ENCODE results near the gene OR7C1. TPM values are rescaled to one million over a fixed set of nuclear protein-coding genes. Genes with fewer than 3 reads are reported as not detected.
A peak's percentile ranks its signal among the peaks of the same experiment; 100 is the strongest.
"Not testable (repeated sequence)": the region's sequence is repeated elsewhere in the genome, so short reads cannot be mapped to it uniquely, and the experiment has no call there.

The OR7C1 gene
- total RNA-seq, 1 experiment from 2014 or later = not detected

- TF ChIP-seq OVOL2 (CRISPR knock-in tag; IDR thresholded peaks at IDR 0.05; ENCODE audit: borderline replicate concordance) = no peak
- no peak for TF ChIP-seq JUN (CRISPR knock-in tag; IDR thresholded peaks at IDR 0.05)
- TF ChIP-seq IRF1 (CRISPR knock-in tag; IDR thresholded peaks at IDR 0.05) = no peak
- TF ChIP-seq, protein P1, sequence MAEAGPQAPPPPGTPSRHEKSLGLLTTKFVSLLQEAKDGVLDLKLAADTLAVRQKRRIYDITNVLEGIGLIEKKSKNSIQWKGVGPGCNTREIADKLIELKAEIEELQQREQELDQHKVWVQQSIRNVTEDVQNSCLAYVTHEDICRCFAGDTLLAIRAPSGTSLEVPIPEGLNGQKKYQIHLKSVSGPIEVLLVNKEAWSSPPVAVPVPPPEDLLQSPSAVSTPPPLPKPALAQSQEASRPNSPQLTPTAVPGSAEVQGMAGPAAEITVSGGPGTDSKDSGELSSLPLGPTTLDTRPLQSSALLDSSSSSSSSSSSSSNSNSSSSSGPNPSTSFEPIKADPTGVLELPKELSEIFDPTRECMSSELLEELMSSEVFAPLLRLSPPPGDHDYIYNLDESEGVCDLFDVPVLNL (CRISPR knock-in tag; IDR thresholded peaks at IDR 0.05; ENCODE audit: borderline replicate concordance, low read depth) = no peak
- no peak for TF ChIP-seq ERG (CRISPR knock-in tag; IDR thresholded peaks at IDR 0.05)
- TF ChIP-seq FOXK1 (CRISPR knock-in tag; IDR thresholded peaks at IDR 0.05) = no peak
- no peak for TF ChIP-seq ZNF396 (CRISPR knock-in tag; IDR thresholded peaks at IDR 0.05; ENCODE audit: borderline replicate concordance)
- no peak for TF ChIP-seq HMGA2 (CRISPR knock-in tag; IDR thresholded peaks at IDR 0.05)
- TF ChIP-seq STAT6 (CRISPR knock-in tag; conservative IDR thresholded peaks at IDR 0.05; ENCODE audit: low read depth) = no peak
- TF ChIP-seq PREB (CRISPR knock-in tag; IDR thresholded peaks at IDR 0.05; ENCODE audit: borderline replicate concordance) = no peak
- TF ChIP-seq SMAD3 (CRISPR knock-in tag; IDR thresholded peaks at IDR 0.05; ENCODE audit: borderline replicate concordance) = no peak
- Mint-ChIP-seq H3K4me1 (peaks cover 7% of the 10 kb centered on the region), H3K27ac (no peak overlapping the region), H3K4me3 (peak overlapping the region; percentile 90), H3K36me3 (peaks cover 8% of the 10 kb centered on the region), H3K9me3 (no peaks in the 10 kb centered on the region), H3K27me3 (ENCODE audit: low read depth) (peaks cover 7% of the 10 kb centered on the region; the same call in 1 of the 2 replicates)
- DNase-seq (ENCODE audit: low spot score) = peak; percentile 36
- ChIA-PET CTCF (interaction anchor here (0.6 to 2.9 kb wide), 12 partner anchors 9 to 325 kb away, joined by 3 to 24 read pairs (median 4); partner anchors contain the start of gene ZNF333), POLR2A (interaction anchor here (0.6 kb wide), 5 partner anchors 14 to 308 kb away, joined by 4 to 6 read pairs (median 5); no protein-coding TSS in a partner anchor)
- peak; percentile 10; the same call in 1 of the 2 replicates for ATAC-seq
Measured at GRCh38 chr19:14775869-14776586, 59.0 kb downstream of the OR7C1 start.

GRCh38 chr19:14775326-14775725, 59.7 kb downstream of the OR7C1 start:
- ATAC-seq; H3K36me3 Mint-ChIP-seq; H3K27me3 Mint-ChIP-seq (ENCODE audit: low read depth); H3K4me1 Mint-ChIP-seq; DNase-seq (ENCODE audit: low spot score); H3K27ac Mint-ChIP-seq; H3K9me3 Mint-ChIP-seq: not testable (repeated sequence)
- ChIA-PET CTCF (interaction anchor here (0.6 to 1.7 kb wide), 6 partner anchors 11 to 326 kb away, joined by 3 to 6 read pairs (median 4); no protein-coding TSS in a partner anchor), POLR2A (interaction anchor here (0.6 kb wide), 2 partner anchors 227 to 308 kb away, joined by 5 to 6 read pairs; no protein-coding TSS in a partner anchor)
- peak overlapping the region; percentile 90 for H3K4me3 Mint-ChIP-seq

- Mint-ChIP-seq H3K4me3 (no peak overlapping the region), H3K27me3 (ENCODE audit: low read depth) (peaks cover 7% of the 10 kb centered on the region; the same call in 1 of the 2 replicates), H3K4me1 (peaks cover 6% of the 10 kb centered on the region), H3K36me3 (peaks cover 14% of the 10 kb centered on the region), H3K27ac (no peak overlapping the region), H3K9me3 (no peaks in the 10 kb centered on the region)
- DNase-seq (ENCODE audit: low spot score) (no peak), ATAC-seq (no peak)
- POLR2A ChIA-PET = no interaction called here
- CTCF ChIA-PET = interaction anchor here (0.5 to 1.7 kb wide), 2 partner anchors 12 to 317 kb away, joined by 4 to 5 read pairs; no protein-coding TSS in a partner anchor
- no peak for TF ChIP-seq ELF4 (CRISPR knock-in tag; IDR thresholded peaks at IDR 0.05; ENCODE audit: low read depth)
- TF ChIP-seq, protein P2, sequence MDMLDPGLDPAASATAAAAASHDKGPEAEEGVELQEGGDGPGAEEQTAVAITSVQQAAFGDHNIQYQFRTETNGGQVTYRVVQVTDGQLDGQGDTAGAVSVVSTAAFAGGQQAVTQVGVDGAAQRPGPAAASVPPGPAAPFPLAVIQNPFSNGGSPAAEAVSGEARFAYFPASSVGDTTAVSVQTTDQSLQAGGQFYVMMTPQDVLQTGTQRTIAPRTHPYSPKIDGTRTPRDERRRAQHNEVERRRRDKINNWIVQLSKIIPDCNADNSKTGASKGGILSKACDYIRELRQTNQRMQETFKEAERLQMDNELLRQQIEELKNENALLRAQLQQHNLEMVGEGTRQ (CRISPR knock-in tag; IDR thresholded peaks at IDR 0.05) = no peak
- TF ChIP-seq GRHL2 (CRISPR knock-in tag; IDR thresholded peaks at IDR 0.05; ENCODE audit: insufficient replicate concordance, severe bottlenecking) = no peak
- TF ChIP-seq, protein P3, sequence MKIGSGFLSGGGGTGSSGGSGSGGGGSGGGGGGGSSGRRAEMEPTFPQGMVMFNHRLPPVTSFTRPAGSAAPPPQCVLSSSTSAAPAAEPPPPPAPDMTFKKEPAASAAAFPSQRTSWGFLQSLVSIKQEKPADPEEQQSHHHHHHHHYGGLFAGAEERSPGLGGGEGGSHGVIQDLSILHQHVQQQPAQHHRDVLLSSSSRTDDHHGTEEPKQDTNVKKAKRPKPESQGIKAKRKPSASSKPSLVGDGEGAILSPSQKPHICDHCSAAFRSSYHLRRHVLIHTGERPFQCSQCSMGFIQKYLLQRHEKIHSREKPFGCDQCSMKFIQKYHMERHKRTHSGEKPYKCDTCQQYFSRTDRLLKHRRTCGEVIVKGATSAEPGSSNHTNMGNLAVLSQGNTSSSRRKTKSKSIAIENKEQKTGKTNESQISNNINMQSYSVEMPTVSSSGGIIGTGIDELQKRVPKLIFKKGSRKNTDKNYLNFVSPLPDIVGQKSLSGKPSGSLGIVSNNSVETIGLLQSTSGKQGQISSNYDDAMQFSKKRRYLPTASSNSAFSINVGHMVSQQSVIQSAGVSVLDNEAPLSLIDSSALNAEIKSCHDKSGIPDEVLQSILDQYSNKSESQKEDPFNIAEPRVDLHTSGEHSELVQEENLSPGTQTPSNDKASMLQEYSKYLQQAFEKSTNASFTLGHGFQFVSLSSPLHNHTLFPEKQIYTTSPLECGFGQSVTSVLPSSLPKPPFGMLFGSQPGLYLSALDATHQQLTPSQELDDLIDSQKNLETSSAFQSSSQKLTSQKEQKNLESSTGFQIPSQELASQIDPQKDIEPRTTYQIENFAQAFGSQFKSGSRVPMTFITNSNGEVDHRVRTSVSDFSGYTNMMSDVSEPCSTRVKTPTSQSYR (CRISPR knock-in tag; IDR thresholded peaks at IDR 0.05) = no peak
Measured at GRCh38 chr19:14774373-14774772, 60.6 kb downstream of the OR7C1 start.

- H3K27me3 Mint-ChIP-seq (ENCODE audit: low read depth); DNase-seq (ENCODE audit: low spot score): not testable (repeated sequence)
- CTCF ChIA-PET = interaction anchor here (1.7 kb wide), 1 partner anchor 13 kb away, joined by 5 read pairs; no protein-coding TSS in a partner anchor
Measured at GRCh38 chr19:14773722-14774121, 61.3 kb downstream of the OR7C1 start.

More at GRCh38 chr19:14773722-14774121, 61.3 kb downstream of the OR7C1 start:
- ATAC-seq, H3K9me3 Mint-ChIP-seq, H3K4me1 Mint-ChIP-seq, H3K4me3 Mint-ChIP-seq, POLR2A ChIA-PET: not testable (repeated sequence)
- peak overlapping the region; percentile 28; the same call in 1 of the 2 replicates for H3K27ac Mint-ChIP-seq
- H3K36me3 Mint-ChIP-seq = peaks cover 16% of the 10 kb centered on the region

Measured in WTC11 (cell line).